PC-9 (cell line): ENCODE measurements around the gene GNG7.

Experiments used
- EZH2 ChIP-seq: fragments of 200-600 bp; sonication (generic); IDR thresholded peaks from 2 replicates; pipeline ENCODE4 v1.8.0; 2017; ENCODE audit warnings: antibody characterized with exemption, low read depth
- TF ChIP-seq, protein P1 (sequence below): fragments of 200-600 bp; sonication (generic); conservative IDR thresholded peaks from 2 replicates; pipeline ENCODE4 v1.6.1; 2017; ENCODE audit warnings: mixed run types, antibody characterized with exemption, mild to moderate bottlenecking, moderate library complexity

- TF ChIP-seq, protein P1, sequence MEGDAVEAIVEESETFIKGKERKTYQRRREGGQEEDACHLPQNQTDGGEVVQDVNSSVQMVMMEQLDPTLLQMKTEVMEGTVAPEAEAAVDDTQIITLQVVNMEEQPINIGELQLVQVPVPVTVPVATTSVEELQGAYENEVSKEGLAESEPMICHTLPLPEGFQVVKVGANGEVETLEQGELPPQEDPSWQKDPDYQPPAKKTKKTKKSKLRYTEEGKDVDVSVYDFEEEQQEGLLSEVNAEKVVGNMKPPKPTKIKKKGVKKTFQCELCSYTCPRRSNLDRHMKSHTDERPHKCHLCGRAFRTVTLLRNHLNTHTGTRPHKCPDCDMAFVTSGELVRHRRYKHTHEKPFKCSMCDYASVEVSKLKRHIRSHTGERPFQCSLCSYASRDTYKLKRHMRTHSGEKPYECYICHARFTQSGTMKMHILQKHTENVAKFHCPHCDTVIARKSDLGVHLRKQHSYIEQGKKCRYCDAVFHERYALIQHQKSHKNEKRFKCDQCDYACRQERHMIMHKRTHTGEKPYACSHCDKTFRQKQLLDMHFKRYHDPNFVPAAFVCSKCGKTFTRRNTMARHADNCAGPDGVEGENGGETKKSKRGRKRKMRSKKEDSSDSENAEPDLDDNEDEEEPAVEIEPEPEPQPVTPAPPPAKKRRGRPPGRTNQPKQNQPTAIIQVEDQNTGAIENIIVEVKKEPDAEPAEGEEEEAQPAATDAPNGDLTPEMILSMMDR, result no peak
- no peak for TF ChIP-seq EZH2
These were observed 119.2 kb downstream of the GNG7 start for GRCh38 chr19:2582984-2583956.
